ENCODE results near the gene COPS2. TPM values are rescaled to one million over a fixed set of nuclear protein-coding genes. Genes with fewer than 3 reads are reported as not detected.

COPS2 gene
- total RNA-seq (2011; cell fraction: chromatin; rRNA removed; ENCODE audit: low replicate concordance) = 19.3 and 97.2 TPM in 2 replicates
- 7.0 and 15.3 TPM in 2 replicates for total RNA-seq (2011; cell fraction: nucleolus; rRNA removed)
- total RNA-seq (2011; cell fraction: nucleoplasm; rRNA removed) = 27.7 and 45.0 TPM in 2 replicates
- total RNA-seq (2014; rRNA removed) (38.5 and 66.4 TPM in 2 replicates), total RNA-seq (2014; rRNA removed; fragmentation: Illumina TruSeq; extraction: Trizol) (154 and 187 TPM in 2 replicates), total RNA-seq (2015; rRNA removed; fragmentation: Illumina TruSeq; extraction: Trizol) (122 and 138 TPM in 2 replicates), total RNA-seq (2021) (106 and 107 TPM in 2 replicates), polyA plus RNA-seq (2011; rRNA removed) (81.9 and 119 TPM in 2 replicates), polyA plus RNA-seq (2014; fragmentation: Illumina TruSeq; extraction: Trizol) (120 and 151 TPM in 2 replicates), polyA plus RNA-seq (2014; fragmentation: Nextera tagmentation; extraction: Ambion mirVana) (100 to 1,000 TPM; 105 to 117 TPM), polyA plus RNA-seq (2014; rRNA removed) (111 and 113 TPM in 2 replicates), polyA minus RNA-seq (2011; rRNA and poly(A)+ RNA removed) (156 and 194 TPM in 2 replicates), Bru-seq, nascent RNA (percentile 95 among the genes with signal in this experiment), BruChase-seq, experiment 1, labeled RNA remaining after a 2-hour chase (percentile 97 among the genes with signal in this experiment), BruChase-seq, experiment 2, labeled RNA remaining after a 6-hour chase (percentile 97 among the genes with signal in this experiment)
- polyA plus RNA-seq (2011; cell fraction: cytosol; rRNA removed) = 12.3 and 30.4 TPM in 2 replicates
- 10.5 and 23.8 TPM in 2 replicates for polyA plus RNA-seq (2011; cell fraction: nucleus; rRNA removed)
- polyA plus RNA-seq (2012) = 81.8 and 93.6 TPM in 2 replicates
- 42.1 and 42.9 TPM in 2 replicates for polyA minus RNA-seq (2011; cell fraction: cytosol; rRNA and poly(A)+ RNA removed)
- polyA minus RNA-seq (2011; cell fraction: nucleus; rRNA and poly(A)+ RNA removed) = 27.2 and 80.3 TPM in 2 replicates
- long read RNA-seq, experiment 1, full-length matches to known transcripts = 219 of 264 reads
- long read RNA-seq, experiment 1, partial matches to known transcripts = 15 of 264 reads
- long read RNA-seq, experiment 1, other reads (novel, unspliced or antisense) = 30 of 264 reads
- long read RNA-seq, experiment 2, full-length matches to known transcripts = 34 of 86 reads
- long read RNA-seq, experiment 2, partial matches to known transcripts = 17 of 86 reads
- long read RNA-seq, experiment 2, other reads (novel, unspliced or antisense) = 35 of 86 reads
- long read RNA-seq, experiment 3, full-length matches to known transcripts = 65 of 77 reads
- long read RNA-seq, experiment 3, partial matches to known transcripts = 11 of 77 reads
- long read RNA-seq, experiment 3, other reads (novel, unspliced or antisense) = 1 of 77 reads

GRCh38 chr15:49155110-49155833, at the start of gene COPS2:
TSS of gene COPS2 (minus strand) at chr15:49155599. CDS start at chr15:49155578, 21 bp downstream.
- H3K27ac ChIP-seq (ENCODE audit: extremely low read depth, low read depth, low read length) = peak within 1 kb of the TSS; percentile 95
- DNase-seq (ENCODE audit: extremely low read depth in 1 of 4, low spot score in 3 of 4) = peak; percentile 79 to 97 (median 84)
- under 1% methylated on average over 44 of the region's 46 CpGs for WGBS (ENCODE audit: insufficient coverage, low coverage, missing lambda C conversion rate)
- H3K4me2 ChIP-seq (ENCODE audit: insufficient read depth, low read length) = peak within 1 kb of the TSS; percentile 99
- H3K9me3 ChIP-seq (replicated peaks; ENCODE audit: control insufficient read depth, insufficient read depth, low read depth, low read length) = no peaks in the 10 kb centered on the region
- peak within 1 kb of the TSS; percentile 97 to 99 for H3K9ac ChIP-seq (ENCODE audit: insufficient read depth in 1 of 2, low read depth in 2 of 2, low read length in 2 of 2)
- BruUV-seq (replicated peaks) = TSS peak; percentile 57
- in situ Hi-C loops (cut with MboI) = no loop called here
- peaks cover 17% of the 10 kb centered on the region; the same call in 2 of the 3 replicates for H3K36me3 ChIP-seq (ENCODE audit: control insufficient read depth, insufficient read depth, low read length)
- H4K20me1 ChIP-seq (replicated peaks; ENCODE audit: control insufficient read depth, insufficient read depth, low read length) = peaks cover 10% of the 10 kb centered on the region; the same call in 1 of the 2 replicates
- ChIA-PET CTCF (ENCODE audit: low intra/inter-chr PET ratio) (no interaction called here), POLR2A (interaction anchor here (0.5 to 2.7 kb wide), 13 partner anchors 8 to 1119 kb away, joined by 3 to 32 read pairs (median 3); partner anchors contain the start of gene GALK2)
- ATAC-seq = peak; percentile 91
- FAIRE-seq = peak; percentile 97
- no peaks in the 10 kb centered on the region for H3K27me3 ChIP-seq (ENCODE audit: control insufficient read depth in 2 of 2, insufficient read depth in 2 of 2, low read length in 2 of 2)
- H2AFZ ChIP-seq (ENCODE audit: low read depth, low read length) = peak within 1 kb of the TSS; percentile 96
- peaks cover 73% of the 10 kb centered on the region for H3K79me2 ChIP-seq (ENCODE audit: control insufficient read depth, insufficient read depth, low read length)
- intact Hi-C loops (cut with micrococcal nuclease) = loop anchor here (1.0 kb wide), 2 partner anchors 15 to 36 kb away; partner anchors contain the start of gene GALK2
- peaks cover 0 to 5% of the 10 kb centered on the region in 2 experiments; a peak in 2 of 5 replicates for H3K4me1 ChIP-seq (replicated peaks in 1 of 2; ENCODE audit: control insufficient read depth in 2 of 2, insufficient read depth in 2 of 2, low read length in 2 of 2)
- peak within 1 kb of the TSS; percentile 89 for H3K4me3 ChIP-seq
- no peaks in the 10 kb centered on the region for H3K9me1 ChIP-seq (ENCODE audit: control insufficient read depth, insufficient read depth, low read length)
- peak; percentile 55; the same call in 1 of the 2 replicates for TF ChIP-seq TEAD4 (IDR thresholded peaks at IDR 0.05; ENCODE audit: low read length)
- no peak for TF ChIP-seq TEAD4 (CRISPR knock-in tag; IDR thresholded peaks at IDR 0.05; ENCODE audit: borderline replicate concordance)
- no peak for TF ChIP-seq NR2F6 (CRISPR knock-in tag; IDR thresholded peaks at IDR 0.05)
- TF ChIP-seq TOE1 (IDR thresholded peaks at IDR 0.05; ENCODE audit: borderline replicate concordance) = no peak; the same call in none of the 2 replicates
- TF ChIP-seq TOE1 (CRISPR knock-in tag; IDR thresholded peaks at IDR 0.05; ENCODE audit: borderline replicate concordance, low read depth) = peak; percentile 56; the same call in 1 of the 2 replicates
- no peak for TF ChIP-seq MTF1 (CRISPR knock-in tag; IDR thresholded peaks at IDR 0.05; ENCODE audit: borderline replicate concordance)
- peak in 1 of 2 experiments; percentile 40; a peak in 1 of 4 replicates for TF ChIP-seq NONO (IDR thresholded peaks at IDR 0.05; ENCODE audit: low read depth in 2 of 2, low read length in 1 of 2)
- 0 out of 6 replicates have a peak, but pooled peaks of 1 of the 3 experiments have one; percentile 13 for TF ChIP-seq CTCF (IDR thresholded peaks at IDR 0.05 in 2 of 3, conservative IDR thresholded peaks at IDR 0.05 in 1 of 3; ENCODE audit: insufficient read depth in 2 of 3, low read depth in 1 of 3, low read length in 3 of 3)
- TF ChIP-seq PBX2 (CRISPR knock-in tag; IDR thresholded peaks at IDR 0.05; ENCODE audit: low read depth) = no peak
- TF ChIP-seq PBX2 (tag; conservative IDR thresholded peaks at IDR 0.05; ENCODE audit: low read depth) = peak; percentile 67
